Gastroesophageal sphincter (tissue), 3 donors: ENCODE results near the gene RNF128.

Experiments
- POLR2A ChIP-seq, 2 donors: fragments of 450-650 bp; IDR thresholded peaks; one replicate each; pipeline ENCODE4 v1.6.1; 2017; ENCODE audit warnings: antibody characterized with exemption in 2 of 2, mild to moderate bottlenecking in 2 of 2, moderate library complexity in 1 of 2
- POLR2AphosphoS5 ChIP-seq: sonication (generic); formaldehyde crosslinking; IDR thresholded peaks from one replicate; pipeline ENCODE4 v1.6.1; 2017; ENCODE audit warnings: antibody characterized with exemption
- TF ChIP-seq, protein P1 (sequence below), 4 experiments: fragments of 200-600 bp in 2 of 4; fragments of 450-650 bp in 2 of 4; sonication (generic) in 1 of 4; IDR thresholded peaks; one replicate each; pipeline ENCODE4 v1.5.1; 2017 to 2019; ENCODE audit warnings: antibody characterized with exemption in 4 of 4, mild to moderate bottlenecking in 2 of 4, moderate library complexity in 2 of 4

- TF ChIP-seq, protein P1, sequence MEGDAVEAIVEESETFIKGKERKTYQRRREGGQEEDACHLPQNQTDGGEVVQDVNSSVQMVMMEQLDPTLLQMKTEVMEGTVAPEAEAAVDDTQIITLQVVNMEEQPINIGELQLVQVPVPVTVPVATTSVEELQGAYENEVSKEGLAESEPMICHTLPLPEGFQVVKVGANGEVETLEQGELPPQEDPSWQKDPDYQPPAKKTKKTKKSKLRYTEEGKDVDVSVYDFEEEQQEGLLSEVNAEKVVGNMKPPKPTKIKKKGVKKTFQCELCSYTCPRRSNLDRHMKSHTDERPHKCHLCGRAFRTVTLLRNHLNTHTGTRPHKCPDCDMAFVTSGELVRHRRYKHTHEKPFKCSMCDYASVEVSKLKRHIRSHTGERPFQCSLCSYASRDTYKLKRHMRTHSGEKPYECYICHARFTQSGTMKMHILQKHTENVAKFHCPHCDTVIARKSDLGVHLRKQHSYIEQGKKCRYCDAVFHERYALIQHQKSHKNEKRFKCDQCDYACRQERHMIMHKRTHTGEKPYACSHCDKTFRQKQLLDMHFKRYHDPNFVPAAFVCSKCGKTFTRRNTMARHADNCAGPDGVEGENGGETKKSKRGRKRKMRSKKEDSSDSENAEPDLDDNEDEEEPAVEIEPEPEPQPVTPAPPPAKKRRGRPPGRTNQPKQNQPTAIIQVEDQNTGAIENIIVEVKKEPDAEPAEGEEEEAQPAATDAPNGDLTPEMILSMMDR (IDR thresholded peaks at IDR 0.05): no peak
- TF ChIP-seq POLR2A (IDR thresholded peaks at IDR 0.05): no peak
- TF ChIP-seq POLR2AphosphoS5: no peak
Measured at GRCh38 chrX:106716004-106716403, 10.5 kb upstream of the RNF128 start.
